ENCODE data around the gene CFAP77. TPM values are rescaled to one million over a fixed set of nuclear protein-coding genes. Genes with fewer than 3 reads are reported as not detected.

The CFAP77 gene
- polyA plus RNA-seq, 1 of the 3 experiments (the other 2 are of a cell fraction) = 1.1 TPM

- H3K4me3 ChIP-seq (ENCODE audit: low read depth in 2 of 2, low read length in 1 of 2) = no peak overlapping the region
- no peaks in the 10 kb centered on the region for H3K9me3 ChIP-seq
- H3K36me3 ChIP-seq (replicated peaks in 1 of 2; ENCODE audit: control insufficient read depth in 1 of 2, insufficient read depth in 2 of 2, low read length in 1 of 2) = no peaks in the 10 kb centered on the region
- no peak for TF ChIP-seq IRF3 (IDR thresholded peaks at IDR 0.05; ENCODE audit: low read depth, low read length)
- no peak overlapping the region for H3K27ac ChIP-seq (ENCODE audit: low read depth in 2 of 2, low read length in 1 of 2)
- DNase-seq = no peak
- no peaks in the 10 kb centered on the region for H4K20me1 ChIP-seq (ENCODE audit: insufficient read depth)
- ChIA-PET POLR2A (no interaction called here), CTCF (interaction anchor here (1.6 kb wide), 1 partner anchor 18 kb away, joined by 5 read pairs; no protein-coding TSS in a partner anchor)
- H3K4me1 ChIP-seq (ENCODE audit: control insufficient read depth in 1 of 2, insufficient read depth in 2 of 2, low read depth in 1 of 2, low read length in 1 of 2) = no peaks in the 10 kb centered on the region
- H3K9ac ChIP-seq = no peak overlapping the region
- no peaks in the 10 kb centered on the region; the same call in 1 of the 2 replicates for H3K27me3 ChIP-seq (ENCODE audit: insufficient read depth)
- no peaks in the 10 kb centered on the region for H3F3A ChIP-seq (replicated peaks; ENCODE audit: insufficient read depth)
- no peaks in the 10 kb centered on the region for H3K9me2 ChIP-seq
- no peaks in the 10 kb centered on the region for H3K79me2 ChIP-seq (ENCODE audit: insufficient read depth)
- H2AFZ ChIP-seq (ENCODE audit: low read depth) = no peak overlapping the region
- 41% methylated on average over 5 of the region's 5 CpGs for WGBS (ENCODE audit: low lambda C conversion rate)
- no peak overlapping the region for H3K4me2 ChIP-seq
Observed at GRCh38 chr9:132525308-132526023, 115.5 kb downstream of the CFAP77 start.

- POLR2A ChIA-PET = no interaction called here
Observed at GRCh38 chr9:132531195-132531594, 121.2 kb downstream of the CFAP77 start.

More at GRCh38 chr9:132531195-132531594, 121.2 kb downstream of the CFAP77 start:
- no peaks in the 10 kb centered on the region; the same call in 1 of the 2 replicates for H3K27me3 ChIP-seq (ENCODE audit: insufficient read depth)
- no peaks in the 10 kb centered on the region for H3K79me2 ChIP-seq (ENCODE audit: insufficient read depth)
- CTCF ChIA-PET = interaction anchor here (0.8 to 2.2 kb wide), 4 partner anchors 15 to 43 kb away, joined by 3 to 7 read pairs (median 3); no protein-coding TSS in a partner anchor
- H3K36me3 ChIP-seq (replicated peaks in 1 of 2; ENCODE audit: control insufficient read depth in 1 of 2, insufficient read depth in 2 of 2, low read length in 1 of 2) = no peaks in the 10 kb centered on the region
- H4K20me1 ChIP-seq (ENCODE audit: insufficient read depth) = no peaks in the 10 kb centered on the region
- H3K9me2 ChIP-seq = no peaks in the 10 kb centered on the region
- no peaks in the 10 kb centered on the region for H3F3A ChIP-seq (replicated peaks; ENCODE audit: insufficient read depth)
- 52% methylated on average over 13 of the region's 13 CpGs for WGBS (ENCODE audit: low lambda C conversion rate)
- H3K4me3 ChIP-seq (ENCODE audit: low read depth in 2 of 2, low read length in 1 of 2) = no peak overlapping the region
- H2AFZ ChIP-seq (ENCODE audit: low read depth) = no peak overlapping the region
- no peak overlapping the region for H3K9ac ChIP-seq
- H3K4me1 ChIP-seq (ENCODE audit: control insufficient read depth in 1 of 2, insufficient read depth in 2 of 2, low read depth in 1 of 2, low read length in 1 of 2) = no peaks in the 10 kb centered on the region; a peak in 1 of 4 replicates
- TF ChIP-seq SMC3 (IDR thresholded peaks at IDR 0.05; ENCODE audit: low read depth, low read length) (no peak), ZBTB33 (IDR thresholded peaks at IDR 0.05; ENCODE audit: borderline replicate concordance, low read depth) (no peak), FOXM1 (IDR thresholded peaks at IDR 0.05; ENCODE audit: low read depth) (no peak), RAD21 (IDR thresholded peaks at IDR 0.05; ENCODE audit: low read length) (no peak), YY1 (IDR thresholded peaks at IDR 0.05; ENCODE audit: low read depth) (no peak), SIN3A (IDR thresholded peaks at IDR 0.05; ENCODE audit: borderline replicate concordance, low read depth, low read length) (no peak), FOXJ3 (CRISPR knock-in tag; IDR thresholded peaks at IDR 0.05) (no peak), FOSL2 (IDR thresholded peaks at IDR 0.05; ENCODE audit: borderline replicate concordance, low read depth) (no peak)
- H3K9me3 ChIP-seq = no peaks in the 10 kb centered on the region
- no peak overlapping the region for H3K4me2 ChIP-seq
- no peak for DNase-seq
- no peak overlapping the region for H3K27ac ChIP-seq (ENCODE audit: low read depth in 2 of 2, low read length in 1 of 2)
